Measurements from ENCODE around the gene SLC15A3.

DNA sequence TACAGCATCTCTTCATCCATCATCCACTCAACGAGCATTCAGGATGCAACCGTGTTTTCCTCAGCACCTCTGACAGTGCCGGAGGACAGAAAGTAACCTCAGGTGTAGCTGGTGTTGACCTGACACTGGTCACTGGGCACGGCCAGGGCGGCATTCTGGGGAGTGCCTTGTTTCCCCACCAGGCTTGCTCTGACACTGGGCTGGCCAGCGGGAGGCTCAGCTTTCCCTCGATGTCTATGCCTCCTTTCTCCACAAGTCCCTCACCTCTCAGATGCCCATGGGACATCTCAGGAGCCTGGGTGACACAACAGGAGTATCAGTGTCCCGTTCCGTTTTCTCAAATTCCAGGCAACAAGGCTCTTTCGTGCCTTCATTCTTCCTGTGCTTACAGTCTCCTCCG, 48.5 kb upstream of the SLC15A3 start:
- TF ChIP-seq ZNF350 (tag by site-specific recombination; IDR thresholded peaks at IDR 0.05) (no peak), ZNF514 (tag by site-specific recombination; IDR thresholded peaks at IDR 0.05) (no peak), ZNF510 (tag by site-specific recombination; IDR thresholded peaks at IDR 0.05; ENCODE audit: insufficient replicate concordance) (no peak), SP7 (tag by site-specific recombination; IDR thresholded peaks at IDR 0.05) (no peak)
- TF ChIP-seq, protein P1, sequence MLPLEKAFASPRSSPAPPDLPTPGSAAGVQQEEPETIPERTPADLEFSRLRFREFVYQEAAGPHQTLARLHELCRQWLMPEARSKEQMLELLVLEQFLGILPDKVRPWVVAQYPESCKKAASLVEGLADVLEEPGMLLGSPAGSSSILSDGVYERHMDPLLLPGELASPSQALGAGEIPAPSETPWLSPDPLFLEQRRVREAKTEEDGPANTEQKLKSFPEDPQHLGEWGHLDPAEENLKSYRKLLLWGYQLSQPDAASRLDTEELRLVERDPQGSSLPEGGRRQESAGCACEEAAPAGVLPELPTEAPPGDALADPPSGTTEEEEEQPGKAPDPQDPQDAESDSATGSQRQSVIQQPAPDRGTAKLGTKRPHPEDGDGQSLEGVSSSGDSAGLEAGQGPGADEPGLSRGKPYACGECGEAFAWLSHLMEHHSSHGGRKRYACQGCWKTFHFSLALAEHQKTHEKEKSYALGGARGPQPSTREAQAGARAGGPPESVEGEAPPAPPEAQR (tag by site-specific recombination; IDR thresholded peaks at IDR 0.05): no peak
- TF ChIP-seq, protein P2, sequence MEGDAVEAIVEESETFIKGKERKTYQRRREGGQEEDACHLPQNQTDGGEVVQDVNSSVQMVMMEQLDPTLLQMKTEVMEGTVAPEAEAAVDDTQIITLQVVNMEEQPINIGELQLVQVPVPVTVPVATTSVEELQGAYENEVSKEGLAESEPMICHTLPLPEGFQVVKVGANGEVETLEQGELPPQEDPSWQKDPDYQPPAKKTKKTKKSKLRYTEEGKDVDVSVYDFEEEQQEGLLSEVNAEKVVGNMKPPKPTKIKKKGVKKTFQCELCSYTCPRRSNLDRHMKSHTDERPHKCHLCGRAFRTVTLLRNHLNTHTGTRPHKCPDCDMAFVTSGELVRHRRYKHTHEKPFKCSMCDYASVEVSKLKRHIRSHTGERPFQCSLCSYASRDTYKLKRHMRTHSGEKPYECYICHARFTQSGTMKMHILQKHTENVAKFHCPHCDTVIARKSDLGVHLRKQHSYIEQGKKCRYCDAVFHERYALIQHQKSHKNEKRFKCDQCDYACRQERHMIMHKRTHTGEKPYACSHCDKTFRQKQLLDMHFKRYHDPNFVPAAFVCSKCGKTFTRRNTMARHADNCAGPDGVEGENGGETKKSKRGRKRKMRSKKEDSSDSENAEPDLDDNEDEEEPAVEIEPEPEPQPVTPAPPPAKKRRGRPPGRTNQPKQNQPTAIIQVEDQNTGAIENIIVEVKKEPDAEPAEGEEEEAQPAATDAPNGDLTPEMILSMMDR (tag by site-specific recombination; IDR thresholded peaks at IDR 0.05): no peak

Measured in HEK293 (cell line).